GM12878 (cell line): Measurements from ENCODE around the gene TTC22. TPM values are rescaled to one million over a fixed set of nuclear protein-coding genes. Genes with fewer than 3 reads are reported as not detected.

Experiments
- ATAC-seq: fragments of 200-7000 bp; cut with Tn5 transposase; 3 replicates; pipeline ENCODE4 v1.9.1; 2020; ENCODE audit warnings: mild to moderate bottlenecking, moderate library complexity
- BruUV-seq: library from RNA; stranded (reverse); fragments of 400-500 nt; replicated peaks from 2 replicates; lab custom pipeline; 2021; lab: Mats Ljungman, UMichigan
- CTCF ChIA-PET: fragments of 300-600 bp; sonication (Branson Sonifier 250); formaldehyde crosslinking; extraction: SDS; loops from one replicate; lab custom pipeline; 2021; ENCODE audit warnings: inconsistent platforms; lab: Yijun Ruan, JAX
- POLR2A ChIA-PET: fragments of 350-600 bp; formaldehyde crosslinking; extraction: SDS; loops from one replicate; lab custom pipeline; 2021; ENCODE audit warnings: inconsistent platforms; lab: Charles Lee
- RAD21 ChIA-PET: fragments of 300-600 bp; sonication (Branson Sonifier 250); formaldehyde crosslinking; loops from one replicate; lab custom pipeline; 2023; ENCODE audit warnings: antibody characterized with exemption; ENCODE audit not compliant: unreplicated experiment; lab: Charles Lee
- SMC1A ChIA-PET: fragments of 300-600 bp; sonication (Branson Sonifier 250); formaldehyde crosslinking; loops from one replicate; lab custom pipeline; 2023; ENCODE audit not compliant: unreplicated experiment, uncharacterized antibody; lab: Charles Lee
- DNase-seq: peaks from one replicate; pipeline ENCODE4 v3.0.0-alpha.2; 2011; ENCODE audit warnings: low read depth, low spot score
- FAIRE-seq: peaks from 3 replicates; lab custom pipeline; 2011; peaks lifted over from hg19 to GRCh38; lab: Jason Lieb, UNC
- H2AFZ ChIP-seq: 2 replicates; pipeline ENCODE4 v1.6.0; 2011; ENCODE audit warnings: low read depth, low read length, control low read depth; ENCODE audit not compliant: control insufficient read depth
- H3K27ac ChIP-seq: 2 replicates; pipeline ENCODE4 v1.5.1; 2011; ENCODE audit warnings: control low read depth; ENCODE audit not compliant: control insufficient read depth, insufficient read depth
- H3K27me3 ChIP-seq, 2 experiments: replicated peaks in 1 of 2; 2 replicates each; pipeline versions ENCODE4 v1.6.0 to v1.6.1; 2011; ENCODE audit warnings: low read length in 1 of 2; ENCODE audit not compliant: control insufficient read depth in 2 of 2, insufficient read depth in 2 of 2
- H3K36me3 ChIP-seq, 2 experiments: 2 replicates each; pipeline ENCODE4 v1.5.1; 2011; ENCODE audit warnings: low read length in 1 of 2; ENCODE audit not compliant: control insufficient read depth in 2 of 2, insufficient read depth in 2 of 2
- H3K4me1 ChIP-seq: 2 replicates; pipeline ENCODE4 v1.6.1; 2011; ENCODE audit warnings: mild to moderate bottlenecking, low read length, moderate library complexity, mixed read lengths; ENCODE audit not compliant: control insufficient read depth, insufficient read depth
- H3K4me2 ChIP-seq: 2 replicates; pipeline ENCODE4 v1.6.0; 2011; ENCODE audit warnings: control low read depth; ENCODE audit not compliant: control insufficient read depth, insufficient read depth
- H3K4me3 ChIP-seq: fragments of 200-600 bp; sonication (generic); 2 replicates; pipeline ENCODE4 v1.5.1; 2016
- H3K79me2 ChIP-seq: 2 replicates; pipeline ENCODE4 v1.6.0; 2011; ENCODE audit warnings: low read length; ENCODE audit not compliant: control insufficient read depth, insufficient read depth
- H3K9ac ChIP-seq: 2 replicates; pipeline ENCODE4 v1.8.0; 2011; ENCODE audit warnings: low read length, control low read depth, mixed read lengths; ENCODE audit not compliant: control insufficient read depth, insufficient read depth
- H3K9me3 ChIP-seq: replicated peaks from 3 replicates; pipeline ENCODE4 v1.5.1; 2011; ENCODE audit warnings: mild to moderate bottlenecking, low read length; ENCODE audit not compliant: control insufficient read depth, insufficient read depth
- H4K20me1 ChIP-seq: 2 replicates; pipeline ENCODE4 v1.6.0; 2011; ENCODE audit not compliant: control insufficient read depth, insufficient read depth
- BCLAF1 ChIP-seq: fragments of 450-650 bp; IDR thresholded peaks from 2 replicates; pipeline ENCODE4 v1.6.1; 2017; ENCODE audit warnings: antibody characterized with exemption, mild to moderate bottlenecking, moderate library complexity
- CHD1 ChIP-seq: IDR thresholded peaks from 2 replicates; pipeline ENCODE4 v1.6.1; 2012; ENCODE audit warnings: low read depth, low read length, improper control_type of control experiment
- HDAC6 ChIP-seq: fragments of 200-600 bp; sonication (generic); IDR thresholded peaks from one replicate; pipeline ENCODE4 v1.8.0; 2017; ENCODE audit warnings: antibody characterized with exemption; ENCODE audit not compliant: unreplicated experiment
- KLF5 ChIP-seq: fragments of 450-650 bp; IDR thresholded peaks from 2 replicates; pipeline ENCODE4 v1.6.1; 2014; ENCODE audit warnings: mild to moderate bottlenecking; ENCODE audit not compliant: partially characterized antibody
- LARP7 ChIP-seq: fragments of 450-650 bp; IDR thresholded peaks from 2 replicates; pipeline ENCODE4 v1.6.1; 2017; ENCODE audit warnings: mild to moderate bottlenecking
- STAT1 ChIP-seq: fragments of 450-650 bp; conservative IDR thresholded peaks from 2 replicates; pipeline ENCODE4 v1.6.1; 2014; ENCODE audit warnings: antibody characterized with exemption, mild to moderate bottlenecking
- ZNF274 ChIP-seq: IDR thresholded peaks from one replicate; pipeline ENCODE4 v1.8.0; 2011; ENCODE audit not compliant: insufficient read length, insufficient read depth
- WGBS: methylation state at CpG from one replicate; pipeline ENCODE4 v1.1.6; 2016; ENCODE audit warnings: low lambda C conversion rate; ENCODE audit not compliant: insufficient replicate concordance, insufficient coverage; ENCODE audit errors: missing lambda C conversion rate; 5-methylcytosine and 5-hydroxymethylcytosine counted together
- in situ Hi-C: fragments of 300-500 bp; cut with MboI; formaldehyde crosslinking; loops from 9 replicates; pipeline ENCODE4 v1.14.3; 2018; ENCODE audit warnings: mixed read lengths
- intact Hi-C: fragments of 100-400 bp; cut with micrococcal nuclease; formaldehyde crosslinking; loops from one replicate; pipeline ENCODE4 v1.14.2; 2022; ENCODE audit not compliant: unreplicated experiment
- polyA plus RNA-seq, 11 experiments: library from polyadenylated mRNA; depleted of rRNA in 4 of 11; unstranded in 6 of 11; stranded (reverse) in 5 of 11; fragments of >200 nt; fragmentation: Nextera tagmentation in 4 of 11; fragmentation: Illumina TruSeq in 1 of 11; extraction: Ambion mirVana in 4 of 11; extraction: Trizol in 1 of 11; gene quantifications; 1 replicate in 1 of 11; 2 replicates in 10 of 11; pipeline versions ENCODE4 v1.2.1 to v1.2.3, GENCODE V29; 2011 to 2016; ENCODE audit warnings: inconsistent platforms in 2 of 11, missing spikeins in 2 of 11, low read depth in 1 of 11
- total RNA-seq, 4 experiments: library from RNA; depleted of rRNA in 3 of 4; stranded (reverse); fragments of >200 nt in 3 of 4; fragmentation: Illumina TruSeq in 1 of 4; extraction: Trizol in 1 of 4; gene quantifications; 2 replicates each; pipeline versions ENCODE4 v1.2.1 to v1.2.3, GENCODE V29; 2013 to 2021
- TF ChIP-seq, protein P1 (sequence below): IDR thresholded peaks from 2 replicates; pipeline ENCODE4 v1.6.1; 2012; ENCODE audit warnings: low read depth, low read length, improper control_type of control experiment
- TF ChIP-seq, protein P2 (sequence below): IDR thresholded peaks from 2 replicates; pipeline ENCODE4 v1.6.1; 2012; ENCODE audit warnings: mild to moderate bottlenecking, low read depth, low read length
- TF ChIP-seq, protein P3 (sequence below): fragments of 450-650 bp; IDR thresholded peaks from 2 replicates; pipeline ENCODE4 v1.6.1; 2017; ENCODE audit warnings: mild to moderate bottlenecking, low read depth, inconsistent platforms; ENCODE audit not compliant: poor library complexity, severe bottlenecking
- TF ChIP-seq, protein P4 (sequence below): IDR thresholded peaks from 2 replicates; pipeline ENCODE4 v1.6.1; 2011; ENCODE audit warnings: borderline replicate concordance, low read depth, mild to moderate bottlenecking, moderate library complexity, low read length; ENCODE audit not compliant: insufficient read depth, poor library complexity, severe bottlenecking

Gene TTC22
- total and polyA plus RNA-seq, 10 of the 15 experiments (the other 5 are each of a cell fraction or from before 2014, with no cell fraction given), result 0.64 to 5.1 (median 1.9) TPM

DNA sequence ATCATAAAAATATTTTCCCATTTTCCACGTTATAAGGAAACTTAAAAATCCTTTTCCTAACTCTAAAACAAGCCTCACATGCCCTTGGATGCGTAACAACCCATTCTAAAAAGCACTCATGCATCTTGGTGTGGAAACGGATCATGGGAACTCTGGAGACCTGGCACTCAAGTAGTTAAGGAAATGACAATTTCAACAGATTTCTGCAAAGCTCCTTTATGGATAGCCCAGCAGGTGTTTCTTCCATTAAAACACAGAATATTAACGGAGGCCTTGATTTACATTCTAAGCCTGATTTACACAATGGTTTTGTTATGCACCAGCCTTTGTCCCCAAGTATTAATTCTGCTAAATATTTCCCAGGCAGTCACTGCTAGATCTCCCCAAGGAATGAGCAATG, 49.7 kb downstream of the TTC22 start:
- ChIA-PET RAD21 (no interaction called here), SMC1A (interaction anchor here (1.1 to 1.3 kb wide), 2 partner anchors 11 to 14 kb away, joined by 3 read pairs; no protein-coding TSS in a partner anchor), CTCF (interaction anchor here (1.0 to 1.6 kb wide), 2 partner anchors 10 to 49 kb away, joined by 3 to 4 read pairs; no protein-coding TSS in a partner anchor), POLR2A (no interaction called here)
- 50% methylated on average over 4 of the region's 4 CpGs for WGBS
- ATAC-seq (no peak), DNase-seq (no peak), FAIRE-seq (no peak)
- Histone ChIP-seq H3K9ac (no peak overlapping the region), H3K27me3 (no peaks in the 10 kb centered on the region), H3K4me2 (no peak overlapping the region), H2AFZ (no peak overlapping the region), H3K9me3 (no peaks in the 10 kb centered on the region), H4K20me1 (no peaks in the 10 kb centered on the region), H3K4me3 (no peak overlapping the region), H3K79me2 (no peaks in the 10 kb centered on the region), H3K27ac (no peak overlapping the region), H3K4me1 (no peaks in the 10 kb centered on the region), H3K36me3 (peaks cover 0 to 2% of the 10 kb centered on the region in 2 experiments; a peak in 1 of 4 replicates)
- in situ Hi-C loops (no loop called here), intact Hi-C loops (no loop called here)
- no TSS peak for BruUV-seq
- TF ChIP-seq STAT1, result no peak
- TF ChIP-seq BCLAF1, result no peak
- TF ChIP-seq, protein P1, sequence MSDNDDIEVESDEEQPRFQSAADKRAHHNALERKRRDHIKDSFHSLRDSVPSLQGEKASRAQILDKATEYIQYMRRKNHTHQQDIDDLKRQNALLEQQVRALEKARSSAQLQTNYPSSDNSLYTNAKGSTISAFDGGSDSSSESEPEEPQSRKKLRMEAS, result no peak
- TF ChIP-seq, protein P2, sequence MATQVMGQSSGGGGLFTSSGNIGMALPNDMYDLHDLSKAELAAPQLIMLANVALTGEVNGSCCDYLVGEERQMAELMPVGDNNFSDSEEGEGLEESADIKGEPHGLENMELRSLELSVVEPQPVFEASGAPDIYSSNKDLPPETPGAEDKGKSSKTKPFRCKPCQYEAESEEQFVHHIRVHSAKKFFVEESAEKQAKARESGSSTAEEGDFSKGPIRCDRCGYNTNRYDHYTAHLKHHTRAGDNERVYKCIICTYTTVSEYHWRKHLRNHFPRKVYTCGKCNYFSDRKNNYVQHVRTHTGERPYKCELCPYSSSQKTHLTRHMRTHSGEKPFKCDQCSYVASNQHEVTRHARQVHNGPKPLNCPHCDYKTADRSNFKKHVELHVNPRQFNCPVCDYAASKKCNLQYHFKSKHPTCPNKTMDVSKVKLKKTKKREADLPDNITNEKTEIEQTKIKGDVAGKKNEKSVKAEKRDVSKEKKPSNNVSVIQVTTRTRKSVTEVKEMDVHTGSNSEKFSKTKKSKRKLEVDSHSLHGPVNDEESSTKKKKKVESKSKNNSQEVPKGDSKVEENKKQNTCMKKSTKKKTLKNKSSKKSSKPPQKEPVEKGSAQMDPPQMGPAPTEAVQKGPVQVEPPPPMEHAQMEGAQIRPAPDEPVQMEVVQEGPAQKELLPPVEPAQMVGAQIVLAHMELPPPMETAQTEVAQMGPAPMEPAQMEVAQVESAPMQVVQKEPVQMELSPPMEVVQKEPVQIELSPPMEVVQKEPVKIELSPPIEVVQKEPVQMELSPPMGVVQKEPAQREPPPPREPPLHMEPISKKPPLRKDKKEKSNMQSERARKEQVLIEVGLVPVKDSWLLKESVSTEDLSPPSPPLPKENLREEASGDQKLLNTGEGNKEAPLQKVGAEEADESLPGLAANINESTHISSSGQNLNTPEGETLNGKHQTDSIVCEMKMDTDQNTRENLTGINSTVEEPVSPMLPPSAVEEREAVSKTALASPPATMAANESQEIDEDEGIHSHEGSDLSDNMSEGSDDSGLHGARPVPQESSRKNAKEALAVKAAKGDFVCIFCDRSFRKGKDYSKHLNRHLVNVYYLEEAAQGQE, result no peak
- no peak for TF ChIP-seq LARP7
- TF ChIP-seq CHD1, result no peak
- TF ChIP-seq, protein P3, sequence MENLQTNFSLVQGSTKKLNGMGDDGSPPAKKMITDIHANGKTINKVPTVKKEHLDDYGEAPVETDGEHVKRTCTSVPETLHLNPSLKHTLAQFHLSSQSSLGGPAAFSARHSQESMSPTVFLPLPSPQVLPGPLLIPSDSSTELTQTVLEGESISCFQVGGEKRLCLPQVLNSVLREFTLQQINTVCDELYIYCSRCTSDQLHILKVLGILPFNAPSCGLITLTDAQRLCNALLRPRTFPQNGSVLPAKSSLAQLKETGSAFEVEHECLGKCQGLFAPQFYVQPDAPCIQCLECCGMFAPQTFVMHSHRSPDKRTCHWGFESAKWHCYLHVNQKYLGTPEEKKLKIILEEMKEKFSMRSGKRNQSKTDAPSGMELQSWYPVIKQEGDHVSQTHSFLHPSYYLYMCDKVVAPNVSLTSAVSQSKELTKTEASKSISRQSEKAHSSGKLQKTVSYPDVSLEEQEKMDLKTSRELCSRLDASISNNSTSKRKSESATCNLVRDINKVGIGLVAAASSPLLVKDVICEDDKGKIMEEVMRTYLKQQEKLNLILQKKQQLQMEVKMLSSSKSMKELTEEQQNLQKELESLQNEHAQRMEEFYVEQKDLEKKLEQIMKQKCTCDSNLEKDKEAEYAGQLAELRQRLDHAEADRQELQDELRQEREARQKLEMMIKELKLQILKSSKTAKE, result no peak
- no peak for TF ChIP-seq KLF5
- TF ChIP-seq, protein P4, sequence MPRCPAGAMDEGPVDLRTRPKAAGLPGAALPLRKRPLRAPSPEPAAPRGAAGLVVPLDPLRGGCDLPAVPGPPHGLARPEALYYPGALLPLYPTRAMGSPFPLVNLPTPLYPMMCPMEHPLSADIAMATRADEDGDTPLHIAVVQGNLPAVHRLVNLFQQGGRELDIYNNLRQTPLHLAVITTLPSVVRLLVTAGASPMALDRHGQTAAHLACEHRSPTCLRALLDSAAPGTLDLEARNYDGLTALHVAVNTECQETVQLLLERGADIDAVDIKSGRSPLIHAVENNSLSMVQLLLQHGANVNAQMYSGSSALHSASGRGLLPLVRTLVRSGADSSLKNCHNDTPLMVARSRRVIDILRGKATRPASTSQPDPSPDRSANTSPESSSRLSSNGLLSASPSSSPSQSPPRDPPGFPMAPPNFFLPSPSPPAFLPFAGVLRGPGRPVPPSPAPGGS, result no peak
- no peak for TF ChIP-seq HDAC6
- TF ChIP-seq ZNF274, result no peak
